ENCODE data around the gene LMBR1.

Gene LMBR1

GRCh38 chr7:156819733-156820295 is 73.2 kb downstream of the LMBR1 start:
- Histone ChIP-seq H3K27ac (replicated peaks; ENCODE audit: low read length) (no peak overlapping the region), H3K4me2 (ENCODE audit: insufficient read depth, low read length, poor library complexity, severe bottlenecking) (no peak overlapping the region), H3K9me3 (replicated peaks in 1 of 2; ENCODE audit: control insufficient read depth in 2 of 2, insufficient read depth in 1 of 2, low read depth in 1 of 2, low read length in 2 of 2) (no peaks in the 10 kb centered on the region), H3K79me1 (ENCODE audit: low read depth, low read length) (no peaks in the 10 kb centered on the region), H3K4me3 (ENCODE audit: low read length in 2 of 2) (no peak overlapping the region), H2BK12ac (ENCODE audit: low read length) (no peak overlapping the region), H3K27me3 (ENCODE audit: control insufficient read depth in 3 of 3, insufficient read depth in 3 of 3, low read depth in 1 of 3, low read length in 3 of 3) (no peaks in the 10 kb centered on the region), H3K18ac (ENCODE audit: low read length) (no peak overlapping the region), H3K9ac (ENCODE audit: low read depth, low read length, poor library complexity) (no peak overlapping the region), H3K14ac (ENCODE audit: low read length) (no peak overlapping the region), H2AFZ (ENCODE audit: low read length) (no peak overlapping the region), H2BK15ac (ENCODE audit: low read length) (no peak overlapping the region), H3K4ac (ENCODE audit: low read length) (no peak overlapping the region), H3K36me3 (replicated peaks in 1 of 2; ENCODE audit: control insufficient read depth in 2 of 2, insufficient read depth in 2 of 2, low read length in 2 of 2) (peaks cover 0 to 17% of the 10 kb centered on the region in 2 donors), H4K91ac (ENCODE audit: low read depth, low read length, poor library complexity) (no peak overlapping the region), H2BK120ac (ENCODE audit: low read depth, low read length) (no peak overlapping the region), H3K4me1 (ENCODE audit: control insufficient read depth in 2 of 2, insufficient read depth in 1 of 2, low read depth in 1 of 2, low read length in 2 of 2) (no peaks in the 10 kb centered on the region), H2BK5ac (ENCODE audit: low read length) (no peak overlapping the region), H4K8ac (ENCODE audit: low read depth, low read length) (no peak overlapping the region), H3K23ac (ENCODE audit: low read depth, low read length, poor library complexity) (no peak overlapping the region), H2AK5ac (ENCODE audit: low read depth, low read length) (no peak overlapping the region)
- WGBS, 2 donors (ENCODE audit: extremely low coverage in 2 of 2, insufficient read length in 2 of 2, insufficient replicate concordance in 1 of 2): no CpG with 5 or more reads among the region's 5 CpGs
- no peak for DNase-seq (ENCODE audit: low spot score)

- H3K9me3 ChIP-seq (replicated peaks in 1 of 2; ENCODE audit: control insufficient read depth in 2 of 2, insufficient read depth in 1 of 2, low read depth in 1 of 2, low read length in 2 of 2): no peaks in the 10 kb centered on the region
- H3K9ac ChIP-seq (ENCODE audit: low read depth, low read length, poor library complexity): no peak overlapping the region
- no peak overlapping the region for H2AK5ac ChIP-seq (ENCODE audit: low read depth, low read length)
- peaks cover 0 to 14% of the 10 kb centered on the region in 2 donors for H3K36me3 ChIP-seq (replicated peaks in 1 of 2; ENCODE audit: control insufficient read depth in 2 of 2, insufficient read depth in 2 of 2, low read length in 2 of 2)
- H3K79me1 ChIP-seq (ENCODE audit: low read depth, low read length): no peaks in the 10 kb centered on the region
- H3K18ac ChIP-seq (ENCODE audit: low read length): no peak overlapping the region
- H2BK15ac ChIP-seq (ENCODE audit: low read length): no peak overlapping the region
- H4K8ac ChIP-seq (ENCODE audit: low read depth, low read length): no peak overlapping the region
- H3K4me2 ChIP-seq (ENCODE audit: insufficient read depth, low read length, poor library complexity, severe bottlenecking): no peak overlapping the region
- DNase-seq (ENCODE audit: low spot score): no peak
- no peak overlapping the region for H3K27ac ChIP-seq (replicated peaks; ENCODE audit: low read length)
- no CpG with 5 or more reads among the region's 2 CpGs for whole genome bisulfite sequencing, 2 donors (ENCODE audit: extremely low coverage in 2 of 2, insufficient read length in 2 of 2, insufficient replicate concordance in 1 of 2)
- H3K14ac ChIP-seq (ENCODE audit: low read length): no peak overlapping the region
- no peak overlapping the region for H3K4ac ChIP-seq (ENCODE audit: low read length)
- no peak overlapping the region for H2BK120ac ChIP-seq (ENCODE audit: low read depth, low read length)
- H3K4me1 ChIP-seq (ENCODE audit: control insufficient read depth in 2 of 2, insufficient read depth in 1 of 2, low read depth in 1 of 2, low read length in 2 of 2): no peaks in the 10 kb centered on the region
- no peak overlapping the region for H3K23ac ChIP-seq (ENCODE audit: low read depth, low read length, poor library complexity)
- no peak overlapping the region for H2BK5ac ChIP-seq (ENCODE audit: low read length)
- no peaks in the 10 kb centered on the region for H3K27me3 ChIP-seq (ENCODE audit: control insufficient read depth in 3 of 3, insufficient read depth in 3 of 3, low read depth in 1 of 3, low read length in 3 of 3)
- H2BK12ac ChIP-seq (ENCODE audit: low read length): no peak overlapping the region
- no peak overlapping the region for H2AFZ ChIP-seq (ENCODE audit: low read length)
- no peak overlapping the region for H4K91ac ChIP-seq (ENCODE audit: low read depth, low read length, poor library complexity)
- H3K4me3 ChIP-seq (ENCODE audit: low read length in 2 of 2): no peak overlapping the region
Measured at GRCh38 chr7:156818133-156818532, 74.8 kb downstream of the LMBR1 start.

GRCh38 chr7:156816943-156817572 is 75.9 kb downstream of the LMBR1 start:
- no peak for DNase-seq (ENCODE audit: low spot score)

GRCh38 chr7:156811706-156812105 is 81.3 kb downstream of the LMBR1 start:
- H3K9ac ChIP-seq (ENCODE audit: low read depth, low read length, poor library complexity): no peak overlapping the region
- H3K4ac ChIP-seq (ENCODE audit: low read length): no peak overlapping the region
- H3K4me1 ChIP-seq (ENCODE audit: control insufficient read depth in 2 of 2, insufficient read depth in 1 of 2, low read depth in 1 of 2, low read length in 2 of 2): no peaks in the 10 kb centered on the region
- no peak overlapping the region for H3K23ac ChIP-seq (ENCODE audit: low read depth, low read length, poor library complexity)
- H2BK12ac ChIP-seq (ENCODE audit: low read length): no peak overlapping the region
- no peak overlapping the region for H3K27ac ChIP-seq (replicated peaks; ENCODE audit: low read length)
- H2BK5ac ChIP-seq (ENCODE audit: low read length): no peak overlapping the region
- no peak overlapping the region for H3K14ac ChIP-seq (ENCODE audit: low read length)
- no peaks in the 10 kb centered on the region for H3K79me1 ChIP-seq (ENCODE audit: low read depth, low read length)
- H2BK120ac ChIP-seq (ENCODE audit: low read depth, low read length): no peak overlapping the region
- no peak overlapping the region for H3K4me2 ChIP-seq (ENCODE audit: insufficient read depth, low read length, poor library complexity, severe bottlenecking)
- H3K36me3 ChIP-seq (replicated peaks in 1 of 2; ENCODE audit: control insufficient read depth in 2 of 2, insufficient read depth in 2 of 2, low read length in 2 of 2): peaks cover 0 to 22% of the 10 kb centered on the region in 2 donors
- H2BK15ac ChIP-seq (ENCODE audit: low read length): no peak overlapping the region
- no peak overlapping the region for H3K18ac ChIP-seq (ENCODE audit: low read length)
- no peaks in the 10 kb centered on the region for H3K27me3 ChIP-seq (ENCODE audit: control insufficient read depth in 3 of 3, insufficient read depth in 3 of 3, low read depth in 1 of 3, low read length in 3 of 3)
- H4K8ac ChIP-seq (ENCODE audit: low read depth, low read length): no peak overlapping the region
- no peak for DNase-seq (ENCODE audit: low spot score)
- H3K4me3 ChIP-seq (ENCODE audit: low read length in 2 of 2): no peak overlapping the region
- H3K9me3 ChIP-seq (replicated peaks in 1 of 2; ENCODE audit: control insufficient read depth in 2 of 2, insufficient read depth in 1 of 2, low read depth in 1 of 2, low read length in 2 of 2): peaks cover 0 to 4% of the 10 kb centered on the region in 2 donors
- H2AFZ ChIP-seq (ENCODE audit: low read length): no peak overlapping the region
- WGBS, 2 donors (ENCODE audit: extremely low coverage in 2 of 2, insufficient read length in 2 of 2, insufficient replicate concordance in 1 of 2): no CpG with 5 or more reads among the region's 3 CpGs
- H2AK5ac ChIP-seq (ENCODE audit: low read depth, low read length): no peak overlapping the region
- no peak overlapping the region for H4K91ac ChIP-seq (ENCODE audit: low read depth, low read length, poor library complexity)

More at GRCh38 chr7:156816943-156817572, 75.9 kb downstream of the LMBR1 start:
- Histone ChIP-seq H3K18ac (ENCODE audit: low read length) (no peak overlapping the region), H3K4ac (ENCODE audit: low read length) (no peak overlapping the region), H3K27ac (replicated peaks; ENCODE audit: low read length) (no peak overlapping the region), H2BK12ac (ENCODE audit: low read length) (no peak overlapping the region), H2BK5ac (ENCODE audit: low read length) (no peak overlapping the region), H3K79me1 (ENCODE audit: low read depth, low read length) (no peaks in the 10 kb centered on the region), H3K4me3 (ENCODE audit: low read length in 2 of 2) (no peak overlapping the region), H3K4me2 (ENCODE audit: insufficient read depth, low read length, poor library complexity, severe bottlenecking) (no peak overlapping the region), H2AK5ac (ENCODE audit: low read depth, low read length) (no peak overlapping the region), H3K9me3 (replicated peaks in 1 of 2; ENCODE audit: control insufficient read depth in 2 of 2, insufficient read depth in 1 of 2, low read depth in 1 of 2, low read length in 2 of 2) (no peaks in the 10 kb centered on the region), H3K9ac (ENCODE audit: low read depth, low read length, poor library complexity) (no peak overlapping the region), H4K8ac (ENCODE audit: low read depth, low read length) (no peak overlapping the region), H3K36me3 (replicated peaks in 1 of 2; ENCODE audit: control insufficient read depth in 2 of 2, insufficient read depth in 2 of 2, low read length in 2 of 2) (peaks cover 0 to 22% of the 10 kb centered on the region in 2 donors), H3K4me1 (ENCODE audit: control insufficient read depth in 2 of 2, insufficient read depth in 1 of 2, low read depth in 1 of 2, low read length in 2 of 2) (no peaks in the 10 kb centered on the region), H2AFZ (ENCODE audit: low read length) (no peak overlapping the region), H2BK120ac (ENCODE audit: low read depth, low read length) (no peak overlapping the region), H2BK15ac (ENCODE audit: low read length) (no peak overlapping the region), H3K14ac (ENCODE audit: low read length) (no peak overlapping the region), H3K23ac (ENCODE audit: low read depth, low read length, poor library complexity) (no peak overlapping the region), H3K27me3 (ENCODE audit: control insufficient read depth in 3 of 3, insufficient read depth in 3 of 3, low read depth in 1 of 3, low read length in 3 of 3) (no peaks in the 10 kb centered on the region), H4K91ac (ENCODE audit: low read depth, low read length, poor library complexity) (no peak overlapping the region)
- no CpG with 5 or more reads among the region's 1 CpG for WGBS, 2 donors (ENCODE audit: extremely low coverage in 2 of 2, insufficient read length in 2 of 2, insufficient replicate concordance in 1 of 2)

Measured in neuronal stem cell (in vitro differentiated cells).